ENCODE results near the gene CDCA5.

Gene CDCA5

GRCh38 chr11:65040847-65041622 is 42.8 kb downstream of the CDCA5 start, which contains the start of gene SAC3D1:
Gene SAC3D1, plus strand, starts transcription at chr11:65041210. Its CDS starts 83 bp downstream, at chr11:65041293.
- no peaks in the 10 kb centered on the region for H3K9me3 ChIP-seq (ENCODE audit: low read depth, low read length)
- DNase-seq (ENCODE audit: low read depth, low spot score), result peak; percentile 56
- peak within 1 kb of the TSS; percentile 93 for H3K27ac ChIP-seq
- TF ChIP-seq POLR2AphosphoS5 (IDR thresholded peaks at IDR 0.05; ENCODE audit: borderline replicate concordance, low read depth, low read length), result peak; percentile 87
- TF ChIP-seq EZH2 (IDR thresholded peaks at IDR 0.05), result no peak
- peak within 1 kb of the TSS; percentile 92 for H3K9ac ChIP-seq (ENCODE audit: insufficient read length)
- H3K36me3 ChIP-seq (ENCODE audit: insufficient read depth, low read length), result peaks cover 13% of the 10 kb centered on the region
- peak within 1 kb of the TSS; percentile 94 for H3K4me3 ChIP-seq

DNA sequence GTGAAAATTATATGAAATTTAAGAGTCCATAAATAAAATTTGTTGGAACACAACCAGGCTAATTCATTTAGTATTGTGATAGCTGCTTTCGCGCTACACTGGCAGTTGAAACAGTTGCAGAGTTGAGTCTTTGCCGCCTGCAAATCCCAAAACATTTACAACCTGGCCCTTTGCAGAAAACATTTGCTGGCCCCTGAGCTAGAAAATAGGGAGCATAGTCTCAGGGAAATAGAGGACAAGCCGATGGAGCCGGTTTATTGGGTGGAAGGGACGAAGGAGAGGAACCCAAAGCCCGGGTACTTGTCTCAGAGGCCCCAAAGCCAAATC is 43.4 kb downstream of the CDCA5 start:
- H3K9ac ChIP-seq (ENCODE audit: insufficient read length), result peak overlapping the region; percentile 92
- H3K36me3 ChIP-seq (ENCODE audit: insufficient read depth, low read length), result peaks cover 13% of the 10 kb centered on the region
- H3K4me3 ChIP-seq, result peak overlapping the region; percentile 94
- no peak for TF ChIP-seq POLR2AphosphoS5 (IDR thresholded peaks at IDR 0.05; ENCODE audit: borderline replicate concordance, low read depth, low read length)
- no peak for TF ChIP-seq EZH2 (IDR thresholded peaks at IDR 0.05)
- no peak for TF ChIP-seq FOXP2 (optimal IDR thresholded peaks at IDR 0.05; ENCODE audit: control extremely low read depth, extremely low read length, insufficient read depth)
- peak overlapping the region; percentile 93 for H3K27ac ChIP-seq
- no peak for DNase-seq (ENCODE audit: low read depth, low spot score)
- no peaks in the 10 kb centered on the region for H3K9me3 ChIP-seq (ENCODE audit: low read depth, low read length)

DNA sequence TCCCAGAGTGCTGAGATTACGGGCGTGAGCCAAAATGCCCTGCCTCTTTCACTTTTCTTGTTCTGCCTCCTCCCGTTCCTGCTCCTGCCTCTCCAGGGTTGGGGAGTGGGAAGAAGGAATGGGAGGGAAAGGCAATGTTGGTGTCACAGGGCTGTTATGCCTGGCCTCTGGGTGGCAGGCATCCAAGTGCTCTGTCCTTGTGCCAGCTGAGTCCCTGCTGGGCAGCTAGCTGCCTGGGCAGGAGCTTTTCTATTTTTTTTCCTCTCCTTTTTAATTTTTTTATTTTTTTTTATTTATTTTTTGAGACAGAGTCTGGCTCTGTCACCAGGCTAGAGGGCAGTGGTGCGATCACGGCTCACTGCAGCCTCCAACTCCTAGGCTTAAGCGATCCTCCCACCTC is 46.9 kb downstream of the CDCA5 start:
- H3K9ac ChIP-seq (ENCODE audit: insufficient read length), result no peak overlapping the region
- no peaks in the 10 kb centered on the region for H3K9me3 ChIP-seq (ENCODE audit: low read depth, low read length)
- DNase-seq (ENCODE audit: low read depth, low spot score), result no peak
- no peak overlapping the region for H3K4me3 ChIP-seq
- H3K27ac ChIP-seq, result no peak overlapping the region
- TF ChIP-seq FOXP2 (optimal IDR thresholded peaks at IDR 0.05; ENCODE audit: control extremely low read depth, extremely low read length, insufficient read depth) (no peak), EZH2 (IDR thresholded peaks at IDR 0.05) (no peak), POLR2AphosphoS5 (IDR thresholded peaks at IDR 0.05; ENCODE audit: borderline replicate concordance, low read depth, low read length) (no peak)
- H3K36me3 ChIP-seq (ENCODE audit: insufficient read depth, low read length), result no peaks in the 10 kb centered on the region

GRCh38 chr11:65035579-65035978 is 48.3 kb downstream of the CDCA5 start:
- no peak overlapping the region for H3K27ac ChIP-seq
- no peak for DNase-seq (ENCODE audit: low read depth, low spot score)
- TF ChIP-seq POLR2AphosphoS5 (IDR thresholded peaks at IDR 0.05; ENCODE audit: borderline replicate concordance, low read depth, low read length) (no peak), FOXP2 (optimal IDR thresholded peaks at IDR 0.05; ENCODE audit: control extremely low read depth, extremely low read length, insufficient read depth) (no peak), EZH2 (IDR thresholded peaks at IDR 0.05) (no peak)
- no peak overlapping the region for H3K4me3 ChIP-seq
- H3K9ac ChIP-seq (ENCODE audit: insufficient read length), result no peak overlapping the region
- no peaks in the 10 kb centered on the region for H3K36me3 ChIP-seq (ENCODE audit: insufficient read depth, low read length)
- no peaks in the 10 kb centered on the region for H3K9me3 ChIP-seq (ENCODE audit: low read depth, low read length)

DNA sequence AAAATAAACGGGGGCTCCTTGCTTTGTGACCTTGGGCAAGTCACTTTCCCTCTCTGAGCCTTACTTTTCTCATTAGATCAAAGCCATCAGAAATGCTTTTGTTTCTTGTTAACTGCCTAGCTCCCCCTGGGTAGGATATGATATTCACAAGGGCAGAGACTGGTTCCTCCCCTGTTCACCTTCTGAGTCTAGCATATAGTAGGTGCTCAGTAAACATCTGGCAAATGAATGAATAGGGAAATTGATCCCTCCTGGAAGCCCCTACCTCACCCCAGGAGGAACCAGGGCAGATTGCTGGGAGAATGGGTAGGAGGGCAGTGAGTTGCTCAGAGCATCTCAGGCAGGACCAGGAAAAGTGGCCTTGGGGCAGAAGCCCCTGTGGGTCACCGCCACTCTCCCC is 49.4 kb downstream of the CDCA5 start:
- Histone ChIP-seq H3K27ac (no peak overlapping the region), H3K36me3 (ENCODE audit: insufficient read depth, low read length) (no peaks in the 10 kb centered on the region), H3K9me3 (ENCODE audit: low read depth, low read length) (no peaks in the 10 kb centered on the region), H3K9ac (ENCODE audit: insufficient read length) (no peak overlapping the region), H3K4me3 (no peak overlapping the region)
- no peak for DNase-seq (ENCODE audit: low read depth, low spot score)
- TF ChIP-seq POLR2AphosphoS5 (IDR thresholded peaks at IDR 0.05; ENCODE audit: borderline replicate concordance, low read depth, low read length) (no peak), FOXP2 (optimal IDR thresholded peaks at IDR 0.05; ENCODE audit: control extremely low read depth, extremely low read length, insufficient read depth) (no peak)

DNA sequence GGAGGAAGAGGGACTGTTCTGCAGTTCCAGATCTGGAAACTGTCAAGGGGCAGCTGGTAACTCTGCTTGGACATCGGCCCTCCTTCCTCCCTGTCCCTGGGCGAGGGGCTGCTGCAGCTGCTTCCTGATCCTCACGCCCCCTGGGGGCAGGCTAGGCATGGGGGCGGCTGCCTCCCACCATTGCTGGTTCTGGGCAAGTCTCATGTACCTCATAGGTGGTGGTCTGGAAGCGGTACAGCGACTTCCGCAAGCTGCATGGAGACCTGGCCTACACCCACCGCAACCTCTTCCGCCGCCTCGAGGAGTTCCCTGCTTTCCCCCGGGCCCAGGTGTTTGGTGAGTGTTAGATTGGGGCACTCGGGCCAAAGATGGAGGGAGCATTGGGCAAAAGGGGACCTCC is 51.6 kb downstream of the CDCA5 start:
- Histone ChIP-seq H3K27ac (no peak overlapping the region), H3K9me3 (ENCODE audit: low read depth, low read length) (no peaks in the 10 kb centered on the region), H3K4me3 (no peak overlapping the region), H3K36me3 (ENCODE audit: insufficient read depth, low read length) (no peaks in the 10 kb centered on the region), H3K9ac (ENCODE audit: insufficient read length) (no peak overlapping the region)
- no peak for DNase-seq (ENCODE audit: low read depth, low spot score)
- no peak for TF ChIP-seq EZH2 (IDR thresholded peaks at IDR 0.05)
- no peak for TF ChIP-seq POLR2AphosphoS5 (IDR thresholded peaks at IDR 0.05; ENCODE audit: borderline replicate concordance, low read depth, low read length)
- TF ChIP-seq FOXP2 (optimal IDR thresholded peaks at IDR 0.05; ENCODE audit: control extremely low read depth, extremely low read length, insufficient read depth), result no peak
